ENCODE data around the gene PTPN13.

DNA sequence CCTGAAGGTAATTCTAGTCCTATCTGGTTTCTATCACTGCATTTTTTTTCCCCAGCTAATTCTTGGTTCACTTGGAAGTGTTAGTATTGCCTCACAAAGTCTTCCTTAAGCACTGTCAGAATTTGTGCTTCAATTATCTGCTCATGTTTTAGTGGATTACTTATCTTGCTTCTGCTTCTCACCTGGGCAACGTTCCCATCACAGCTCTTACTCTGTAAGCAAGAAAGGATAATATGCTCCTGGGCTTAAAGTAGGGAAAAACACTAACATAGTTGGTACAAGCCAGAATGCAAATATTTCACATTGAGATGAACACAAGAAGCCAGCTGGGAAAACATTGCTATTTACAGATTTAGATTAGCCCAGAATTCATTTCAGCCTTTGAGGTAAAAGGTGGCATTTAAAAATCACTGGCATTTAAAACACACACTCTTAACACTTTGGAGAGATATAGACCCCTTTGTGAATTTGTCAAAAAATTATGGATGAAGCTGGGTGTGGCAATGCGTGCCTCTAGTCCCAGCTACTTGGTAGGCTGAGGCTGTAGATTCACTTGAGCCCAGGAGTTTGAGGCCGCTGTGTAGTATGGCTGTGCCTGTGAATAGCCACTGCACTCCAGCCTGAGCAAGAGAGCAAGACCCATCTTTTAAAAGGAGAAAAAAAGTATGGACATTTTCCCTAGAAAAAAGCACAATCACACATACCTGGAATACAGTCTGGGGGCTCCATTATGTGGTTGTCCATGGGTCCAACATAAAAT is 6.6 kb upstream of the PTPN13 start:
- TF ChIP-seq POLR2AphosphoS5 (IDR thresholded peaks at IDR 0.05; ENCODE audit: low read depth, low read length) (no peak), TAF1 (IDR thresholded peaks at IDR 0.05; ENCODE audit: borderline replicate concordance, insufficient read depth, low read length) (no peak)
